Aorta (tissue), 5 donors: Measurements from ENCODE around the gene TEX36. TPM values are rescaled to one million over a fixed set of nuclear protein-coding genes. Genes with fewer than 3 reads are reported as not detected.

ENCODE experiments used
- ATAC-seq: fragments of 200-7000 bp; cut with Tn5 transposase; one replicate; pipeline ENCODE4 v1.9.1; 2022; ENCODE audit warnings: moderate library complexity; ENCODE audit not compliant: low FRiP score
- DNase-seq, 2 donors: peaks; one replicate each; pipeline ENCODE4 v3.0.0-alpha.2; 2020
- H3K27ac ChIP-seq, 2 donors: one replicate each; pipeline ENCODE4 v1.5.1; 2013; ENCODE audit warnings: low read length in 2 of 2, mild to moderate bottlenecking in 2 of 2, moderate library complexity in 2 of 2, control low read depth in 1 of 2, inconsistent platforms in 1 of 2, low read depth in 1 of 2
- H3K27me3 ChIP-seq, 2 donors: one replicate each; pipeline ENCODE4 v1.6.1; 2013; ENCODE audit warnings: control low read depth in 1 of 2, low read length in 1 of 2, mild to moderate bottlenecking in 1 of 2, moderate library complexity in 1 of 2; ENCODE audit not compliant: insufficient read depth in 2 of 2, control insufficient read depth in 1 of 2
- H3K36me3 ChIP-seq, 2 donors: one replicate each; pipeline ENCODE4 v1.6.1; 2013; ENCODE audit warnings: control low read depth in 1 of 2, low read length in 1 of 2, mild to moderate bottlenecking in 1 of 2; ENCODE audit not compliant: insufficient read depth in 2 of 2, control insufficient read depth in 1 of 2
- H3K4me1 ChIP-seq, 2 donors: one replicate each; pipeline ENCODE4 v1.6.1; 2013; ENCODE audit warnings: low read length in 2 of 2, control low read depth in 1 of 2, mild to moderate bottlenecking in 1 of 2, moderate library complexity in 1 of 2; ENCODE audit not compliant: insufficient read depth in 2 of 2, control insufficient read depth in 1 of 2
- H3K4me3 ChIP-seq, 2 donors: one replicate each; pipeline ENCODE4 v1.5.1; 2013; ENCODE audit warnings: low read length in 2 of 2, control low read depth in 1 of 2, mild to moderate bottlenecking in 1 of 2
- H3K9me3 ChIP-seq: one replicate; pipeline ENCODE4 v1.6.1; 2013; ENCODE audit warnings: mild to moderate bottlenecking, low read length; ENCODE audit not compliant: control insufficient read depth
- WGBS, 2 donors: extraction: QIAGEN DNeasy Blood & Tissue Kit; methylation state at CpG; one replicate each; pipeline ENCODE4 v1.1.7; 2013; 5-methylcytosine and 5-hydroxymethylcytosine counted together
- intact Hi-C, 2 donors: fragments of 100-400 bp; cut with DNase I; formaldehyde crosslinking; loops; one replicate each; pipeline versions ENCODE4 v1.14.2 to v1.15.0; 2022
- polyA plus RNA-seq, 2 donors: library from polyadenylated mRNA; stranded (reverse); fragments of 200-250 nt; gene quantifications; one replicate each; pipeline ENCODE4 v1.2.3, GENCODE V29; 2013
- total RNA-seq, 2 donors: library from RNA; stranded (reverse); fragmentation: NEBNext Ultra II Directional; extraction: Animal tissue kit (Norgen Biotek cat#: 25700); gene quantifications; one replicate each; pipeline ENCODE4 v1.2.1, GENCODE V29; 2021
- donor health status: healthy with polysubstance abuse.
- donor health status: Bipolar disorder and iron deficiency.
- donor health status: DM: no; HTN: no; CAD: no.
- donor health status: DM: no; HTN: no; CAD: no.
- donor health status: DM: yes; HTN: yes; CAD: no.

The TEX36 gene
- total and polyA plus RNA-seq, 4 donors = not detected

GRCh38 chr10:125694883-125695282 lies 11.9 kb upstream of the TEX36 start:
- H3K4me1 ChIP-seq = no peaks in the 10 kb centered on the region
- intact Hi-C loops = no loop called here
- WGBS, 2 donors = 57 to 66% methylated on average over 1 of the region's 1 CpG
- no peak for DNase-seq
- no peaks in the 10 kb centered on the region for H3K9me3 ChIP-seq
- no peaks in the 10 kb centered on the region for H3K36me3 ChIP-seq
- no peak for ATAC-seq
- no peak overlapping the region for H3K4me3 ChIP-seq
- no peaks in the 10 kb centered on the region for H3K27me3 ChIP-seq
- no peak overlapping the region for H3K27ac ChIP-seq

- ATAC-seq (no peak), DNase-seq (no peak)
- Histone ChIP-seq H3K4me1 (no peaks in the 10 kb centered on the region), H3K27me3 (no peaks in the 10 kb centered on the region), H3K9me3 (no peaks in the 10 kb centered on the region), H3K27ac (no peak overlapping the region), H3K36me3 (no peaks in the 10 kb centered on the region), H3K4me3 (no peak overlapping the region)
- intact Hi-C loops = no loop called here
- 89 to 90% methylated on average over 2 of the region's 2 CpGs for WGBS, 2 donors
These were observed 10.5 kb upstream of the TEX36 start for GRCh38 chr10:125693524-125693847.

- Histone ChIP-seq H3K27me3 (no peaks in the 10 kb centered on the region), H3K9me3 (no peaks in the 10 kb centered on the region), H3K4me3 (no peak overlapping the region), H3K4me1 (no peaks in the 10 kb centered on the region), H3K36me3 (no peaks in the 10 kb centered on the region), H3K27ac (no peak overlapping the region)
- no peak for DNase-seq
- WGBS, 2 donors = 75 to 79% methylated on average over 12 of the region's 12 CpGs
- no peak for ATAC-seq
- intact Hi-C loops = no loop called here
These were observed 9.9 kb upstream of the TEX36 start for GRCh38 chr10:125692601-125693523.

GRCh38 chr10:125692196-125692595 lies 9.2 kb upstream of the TEX36 start:
- H3K4me3 ChIP-seq = no peak overlapping the region
- H3K27me3 ChIP-seq = no peaks in the 10 kb centered on the region
- DNase-seq (no peak), ATAC-seq (no peak)
- H3K9me3 ChIP-seq = no peaks in the 10 kb centered on the region
- no peak overlapping the region for H3K27ac ChIP-seq
- intact Hi-C loops = no loop called here
- H3K36me3 ChIP-seq = no peaks in the 10 kb centered on the region
- no peaks in the 10 kb centered on the region for H3K4me1 ChIP-seq
- 65 to 69% methylated on average over 3 of the region's 3 CpGs for WGBS, 2 donors

- DNase-seq (no peak), ATAC-seq (no peak)
- no peaks in the 10 kb centered on the region for H3K4me1 ChIP-seq
- H3K9me3 ChIP-seq = no peaks in the 10 kb centered on the region
- H3K4me3 ChIP-seq = no peak overlapping the region
- WGBS, 2 donors = 84% methylated on average over 19 of the region's 19 CpGs
- intact Hi-C loops = no loop called here
- no peaks in the 10 kb centered on the region for H3K36me3 ChIP-seq
- no peak overlapping the region for H3K27ac ChIP-seq
- no peaks in the 10 kb centered on the region for H3K27me3 ChIP-seq
These were observed 8.4 kb upstream of the TEX36 start for GRCh38 chr10:125691160-125691981.

GRCh38 chr10:125689955-125690569 lies 7.1 kb upstream of the TEX36 start:
- H3K27ac ChIP-seq = no peak overlapping the region
- DNase-seq (no peak), ATAC-seq (no peak)
- H3K4me3 ChIP-seq = no peak overlapping the region
- 55 to 57% methylated on average over 8 of the region's 8 CpGs for WGBS, 2 donors
- intact Hi-C loops = no loop called here
- H3K27me3 ChIP-seq = no peaks in the 10 kb centered on the region
- no peaks in the 10 kb centered on the region for H3K36me3 ChIP-seq
- H3K4me1 ChIP-seq = no peaks in the 10 kb centered on the region
- no peaks in the 10 kb centered on the region for H3K9me3 ChIP-seq

GRCh38 chr10:125687507-125688185 lies 4.7 kb upstream of the TEX36 start:
- no peaks in the 10 kb centered on the region for H3K27me3 ChIP-seq
- no peaks in the 10 kb centered on the region for H3K9me3 ChIP-seq
- 67 to 69% methylated on average over 3 of the region's 3 CpGs for WGBS, 2 donors
- no peak overlapping the region for H3K27ac ChIP-seq
- H3K4me3 ChIP-seq = no peak overlapping the region
- intact Hi-C loops = no loop called here
- H3K36me3 ChIP-seq = no peaks in the 10 kb centered on the region
- ATAC-seq (no peak), DNase-seq (no peak)
- no peaks in the 10 kb centered on the region for H3K4me1 ChIP-seq

- ATAC-seq = no peak
- intact Hi-C loops = no loop called here
- WGBS, 2 donors = 52 to 57% methylated on average over 5 of the region's 5 CpGs
These were observed 1.6 kb upstream of the TEX36 start for GRCh38 chr10:125684581-125684980.

More at GRCh38 chr10:125684581-125684980, 1.6 kb upstream of the TEX36 start:
- no peaks in the 10 kb centered on the region for H3K36me3 ChIP-seq
- H3K4me3 ChIP-seq = no peak overlapping the region
- DNase-seq = no peak
- no peaks in the 10 kb centered on the region for H3K4me1 ChIP-seq
- no peaks in the 10 kb centered on the region for H3K27me3 ChIP-seq
- no peak overlapping the region for H3K27ac ChIP-seq
- H3K9me3 ChIP-seq = no peaks in the 10 kb centered on the region
